ENCODE measurements around the gene EML6.
"Not testable (repeated sequence)": the region's sequence is repeated elsewhere in the genome, so short reads cannot be mapped to it uniquely, and the experiment has no call there.

DNA sequence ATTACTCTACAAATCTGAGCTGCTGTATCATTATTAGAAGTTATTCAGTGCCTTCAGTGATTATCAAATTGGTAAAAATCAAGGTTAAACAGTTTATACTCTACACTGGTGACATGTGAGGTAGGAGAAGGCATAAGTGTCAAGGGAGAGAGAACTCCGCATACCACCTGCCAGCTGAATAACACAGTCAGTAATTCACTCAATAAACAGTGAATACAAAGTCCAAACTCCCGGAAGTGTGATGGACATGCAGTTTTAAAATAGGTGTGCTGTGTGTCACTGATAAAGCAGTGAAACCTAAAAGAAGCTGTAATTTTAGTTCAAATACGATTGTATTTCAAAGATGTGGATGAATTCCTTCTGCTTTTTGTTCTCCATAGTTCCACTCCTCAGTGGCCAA lies 149.8 kb downstream of the EML6 start:
- not testable (repeated sequence) for TF ChIP-seq POLR2AphosphoS5 (IDR thresholded peaks at IDR 0.05; ENCODE audit: low read depth, low read length)
- TF ChIP-seq, protein P1, sequence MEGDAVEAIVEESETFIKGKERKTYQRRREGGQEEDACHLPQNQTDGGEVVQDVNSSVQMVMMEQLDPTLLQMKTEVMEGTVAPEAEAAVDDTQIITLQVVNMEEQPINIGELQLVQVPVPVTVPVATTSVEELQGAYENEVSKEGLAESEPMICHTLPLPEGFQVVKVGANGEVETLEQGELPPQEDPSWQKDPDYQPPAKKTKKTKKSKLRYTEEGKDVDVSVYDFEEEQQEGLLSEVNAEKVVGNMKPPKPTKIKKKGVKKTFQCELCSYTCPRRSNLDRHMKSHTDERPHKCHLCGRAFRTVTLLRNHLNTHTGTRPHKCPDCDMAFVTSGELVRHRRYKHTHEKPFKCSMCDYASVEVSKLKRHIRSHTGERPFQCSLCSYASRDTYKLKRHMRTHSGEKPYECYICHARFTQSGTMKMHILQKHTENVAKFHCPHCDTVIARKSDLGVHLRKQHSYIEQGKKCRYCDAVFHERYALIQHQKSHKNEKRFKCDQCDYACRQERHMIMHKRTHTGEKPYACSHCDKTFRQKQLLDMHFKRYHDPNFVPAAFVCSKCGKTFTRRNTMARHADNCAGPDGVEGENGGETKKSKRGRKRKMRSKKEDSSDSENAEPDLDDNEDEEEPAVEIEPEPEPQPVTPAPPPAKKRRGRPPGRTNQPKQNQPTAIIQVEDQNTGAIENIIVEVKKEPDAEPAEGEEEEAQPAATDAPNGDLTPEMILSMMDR (IDR thresholded peaks at IDR 0.05), result not testable (repeated sequence)
- TF ChIP-seq, protein P2, sequence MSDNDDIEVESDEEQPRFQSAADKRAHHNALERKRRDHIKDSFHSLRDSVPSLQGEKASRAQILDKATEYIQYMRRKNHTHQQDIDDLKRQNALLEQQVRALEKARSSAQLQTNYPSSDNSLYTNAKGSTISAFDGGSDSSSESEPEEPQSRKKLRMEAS (IDR thresholded peaks at IDR 0.05; ENCODE audit: low read depth), result not testable (repeated sequence)

Measured in SK-N-SH (cell line).